Fibroblast of skin of abdomen (primary cell): ENCODE data around the gene PHYH.
"Not testable (repeated sequence)": the region's sequence is repeated elsewhere in the genome, so short reads cannot be mapped to it uniquely, and the experiment has no call there.

Experiments
- DNase-seq: peaks from one replicate; pipeline ENCODE4 v3.0.0-alpha.2; 2013

The PHYH gene

GRCh38 chr10:13271552-13272163, 28.2 kb downstream of the PHYH start:
- DNase-seq, result no peak

- DNase-seq, result peak; percentile 8
Measured at GRCh38 chr10:13270877-13271551, 28.9 kb downstream of the PHYH start.

GRCh38 chr10:13268841-13269240, 31.0 kb downstream of the PHYH start:
- DNase-seq, result no peak

- DNase-seq, result no peak
Measured at GRCh38 chr10:13268310-13268709, 31.6 kb downstream of the PHYH start.

- DNase-seq, result no peak
Measured at GRCh38 chr10:13263591-13263990, 36.3 kb downstream of the PHYH start.

GRCh38 chr10:13262433-13262832, 37.4 kb downstream of the PHYH start:
- DNase-seq, result no peak

- no peak for DNase-seq
Measured at GRCh38 chr10:13257621-13258140, 42.2 kb downstream of the PHYH start.

- DNase-seq, result no peak
Measured at GRCh38 chr10:13256627-13257026, 43.2 kb downstream of the PHYH start.

- DNase-seq, result no peak
Measured at GRCh38 chr10:13253726-13254125, 46.1 kb downstream of the PHYH start.

GRCh38 chr10:13247784-13248183, 52.1 kb downstream of the PHYH start:
- no peak for DNase-seq

- no peak for DNase-seq
Measured at GRCh38 chr10:13247246-13247645, 52.6 kb downstream of the PHYH start.

- not testable (repeated sequence) for DNase-seq
Measured at GRCh38 chr10:13242260-13242659, 57.6 kb downstream of the PHYH start.

GRCh38 chr10:13241613-13242012, 58.3 kb downstream of the PHYH start:
- DNase-seq, result no peak

- DNase-seq, result no peak
Measured at GRCh38 chr10:13239923-13240322, 59.9 kb downstream of the PHYH start.

GRCh38 chr10:13238271-13239077, 61.4 kb downstream of the PHYH start:
- no peak for DNase-seq

GRCh38 chr10:13236638-13237037, 63.2 kb downstream of the PHYH start:
- no peak for DNase-seq

- DNase-seq, result not testable (repeated sequence)
Measured at GRCh38 chr10:13234736-13235135, 65.1 kb downstream of the PHYH start.

- DNase-seq, result no peak
Measured at GRCh38 chr10:13234172-13234571, 65.7 kb downstream of the PHYH start, which contains the start of gene UCMA. UCMA (minus strand) TSS chr10:13234374; CDS start chr10:13234258, 116 bp downstream.

GRCh38 chr10:13233358-13233757, 66.5 kb downstream of the PHYH start:
- DNase-seq, result no peak

- no peak for DNase-seq
Measured at GRCh38 chr10:13231808-13232207, 68.1 kb downstream of the PHYH start.

GRCh38 chr10:13231190-13231589, 68.7 kb downstream of the PHYH start:
- no peak for DNase-seq
